ENCODE results near the gene CDX2.

CDX2 gene

DNA sequence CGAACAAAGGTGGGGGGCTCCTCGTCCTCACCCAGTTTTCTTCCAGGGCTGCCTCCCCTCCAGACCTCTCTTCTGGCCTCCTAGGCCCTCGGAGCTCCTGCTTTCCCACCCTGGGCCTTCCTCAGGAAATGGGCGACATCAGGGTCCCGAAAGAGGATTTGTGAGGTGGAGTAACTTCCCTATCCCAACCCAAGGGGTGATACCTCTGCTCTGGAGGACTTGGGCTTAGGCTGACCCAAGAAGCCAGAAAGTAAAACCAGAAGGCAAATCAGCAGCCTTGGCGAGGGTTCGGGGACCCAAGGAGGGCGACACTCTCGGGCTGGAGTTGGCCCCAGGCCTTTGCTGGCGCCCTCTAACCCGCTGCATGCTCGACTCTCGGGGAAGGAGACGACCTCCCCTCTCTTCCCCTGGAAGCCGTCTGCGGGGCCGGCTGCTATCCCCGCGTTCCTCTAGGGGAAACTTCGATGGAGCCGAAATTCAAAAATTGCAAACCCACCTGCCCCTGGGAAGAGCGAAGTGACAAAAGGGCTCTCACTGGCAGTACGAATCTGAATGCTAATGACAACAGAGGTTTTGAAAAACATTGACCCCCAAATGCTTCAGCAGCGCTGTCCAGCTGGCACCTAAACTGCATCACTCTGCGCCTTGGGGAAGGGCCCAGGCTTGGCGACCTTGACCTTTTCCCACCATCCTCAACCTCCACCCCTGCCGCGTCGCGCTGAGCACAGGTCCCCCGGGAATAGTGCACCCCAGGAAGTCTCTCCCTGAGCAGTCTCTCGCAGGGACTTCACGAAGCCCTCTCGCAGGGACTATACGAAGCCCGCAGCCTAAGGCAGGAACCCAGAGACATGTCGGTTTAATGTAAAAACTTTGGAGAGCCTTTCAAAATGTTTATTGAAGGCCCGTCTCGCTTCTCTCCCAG is 46.9 kb downstream of the CDX2 start:
- DNase-seq: no peak
- in situ Hi-C loops (cut with MboI; ENCODE audit: low pct_unique_long_range_greater_than_20kb, low sequenced_read_pairs): no loop called here

DNA sequence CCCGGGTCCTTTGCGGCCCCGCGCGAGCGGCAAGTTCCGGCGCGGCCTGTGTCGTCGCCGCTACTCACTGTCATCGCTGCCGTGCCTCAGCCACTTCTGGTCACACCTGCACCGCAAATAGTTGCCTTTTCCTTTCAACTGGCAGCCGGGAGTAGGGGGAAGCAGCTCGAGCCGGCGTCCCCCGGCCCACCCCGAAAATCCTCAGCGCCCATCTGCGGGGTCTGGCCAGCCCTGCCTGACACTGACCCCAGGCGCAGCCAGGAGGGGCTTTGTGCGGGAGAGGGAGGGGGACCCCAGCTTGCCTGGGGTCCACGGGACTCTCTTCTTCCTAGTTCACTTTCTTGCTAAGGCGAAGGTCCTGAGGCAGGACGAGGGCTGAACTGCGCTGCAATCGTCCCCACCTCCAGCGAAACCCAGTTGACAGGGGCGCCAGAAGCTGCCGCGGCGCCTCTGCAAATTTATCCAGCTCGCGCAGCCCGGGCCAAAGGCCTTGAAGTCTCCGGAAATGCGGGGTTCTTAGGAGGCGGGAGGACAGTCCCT is 47.6 kb downstream of the CDX2 start:
- DNase-seq: no peak
- in situ Hi-C loops (cut with MboI; ENCODE audit: low pct_unique_long_range_greater_than_20kb, low sequenced_read_pairs): no loop called here

DNA sequence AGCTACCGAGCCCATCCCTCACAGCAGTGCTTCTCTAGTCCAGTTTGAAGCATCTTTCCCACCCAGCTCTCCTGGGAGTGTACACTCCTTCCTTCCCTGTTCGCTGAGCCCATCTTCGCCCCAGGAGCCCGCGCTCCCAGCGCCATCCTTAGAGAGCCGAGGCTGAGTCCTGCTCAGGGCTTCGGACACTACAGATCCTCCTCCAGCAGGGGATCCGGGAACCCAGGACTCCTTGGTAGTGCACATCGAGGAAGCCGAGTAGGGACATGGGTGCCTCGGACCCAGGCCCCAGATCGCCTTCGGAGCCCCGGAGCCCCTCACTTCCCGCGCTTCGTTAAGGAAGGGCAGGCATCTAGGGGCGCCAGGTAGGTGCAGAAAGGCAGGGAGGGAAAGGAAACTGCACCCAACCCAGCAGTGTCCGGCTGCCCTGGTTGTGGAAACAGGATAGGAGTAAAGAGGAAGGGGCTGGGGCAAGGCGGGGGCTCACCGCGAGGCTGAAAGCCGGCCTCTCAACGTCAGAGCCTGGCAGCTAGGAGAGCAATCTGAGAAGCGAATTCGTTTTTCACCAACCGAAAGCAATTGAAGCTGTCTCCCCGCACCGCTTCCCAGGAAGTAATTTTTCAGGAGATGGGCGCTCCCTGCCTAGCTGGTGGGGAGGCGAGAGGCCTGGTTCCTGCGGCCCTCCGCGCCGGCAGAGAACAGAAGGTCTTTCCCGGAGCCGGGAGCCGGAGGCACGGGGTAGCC is 48.3 kb downstream of the CDX2 start:
- in situ Hi-C loops (cut with MboI; ENCODE audit: low pct_unique_long_range_greater_than_20kb, low sequenced_read_pairs): no loop called here
- no peak for DNase-seq

DNA sequence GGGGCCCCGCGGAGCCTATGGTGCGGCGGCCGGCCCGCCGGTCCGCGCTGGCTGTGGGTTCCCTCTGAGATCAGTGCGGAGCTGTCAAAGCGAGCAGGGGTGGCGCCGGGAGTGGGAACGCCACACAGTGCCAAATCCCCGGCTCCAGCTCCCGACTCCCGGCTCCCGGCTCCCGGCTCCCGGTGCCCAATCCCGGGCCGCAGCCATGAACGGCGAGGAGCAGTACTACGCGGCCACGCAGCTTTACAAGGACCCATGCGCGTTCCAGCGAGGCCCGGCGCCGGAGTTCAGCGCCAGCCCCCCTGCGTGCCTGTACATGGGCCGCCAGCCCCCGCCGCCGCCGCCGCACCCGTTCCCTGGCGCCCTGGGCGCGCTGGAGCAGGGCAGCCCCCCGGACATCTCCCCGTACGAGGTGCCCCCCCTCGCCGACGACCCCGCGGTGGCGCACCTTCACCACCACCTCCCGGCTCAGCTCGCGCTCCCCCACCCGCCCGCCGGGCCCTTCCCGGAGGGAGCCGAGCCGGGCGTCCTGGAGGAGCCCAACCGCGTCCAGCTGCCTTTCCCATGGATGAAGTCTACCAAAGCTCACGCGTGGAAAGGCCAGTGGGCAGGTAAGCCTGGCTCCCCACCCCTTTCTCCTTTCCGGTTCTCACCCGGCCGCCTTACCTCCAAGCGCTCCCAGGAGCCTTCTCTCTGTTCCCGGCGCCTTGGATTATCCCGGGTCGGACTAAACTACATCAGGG is 49.0 kb downstream of the CDX2 start, which contains the start of gene PDX1:
TSS of gene PDX1 (plus strand) at position 67 of the 743 bp plus-strand sequence. CDS start at position 206, 139 bp downstream.
- DNase-seq: no peak
- in situ Hi-C loops (cut with MboI; ENCODE audit: low pct_unique_long_range_greater_than_20kb, low sequenced_read_pairs): no loop called here

DNA sequence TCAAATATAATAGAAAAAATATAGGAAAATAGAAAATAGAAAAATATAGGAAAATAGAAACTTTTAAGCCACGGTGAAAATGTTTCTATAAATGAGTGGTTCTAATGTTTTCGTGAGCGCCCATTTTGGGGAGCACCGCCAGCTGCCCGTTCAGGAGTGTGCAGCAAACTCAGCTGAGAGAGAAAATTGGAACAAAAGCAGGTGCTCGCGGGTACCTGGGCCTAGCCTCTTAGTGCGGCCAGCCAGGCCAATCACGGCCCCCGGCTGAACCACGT is 49.5 kb downstream of the CDX2 start:
- in situ Hi-C loops (cut with MboI; ENCODE audit: low pct_unique_long_range_greater_than_20kb, low sequenced_read_pairs): no loop called here
- no peak for DNase-seq

DNA sequence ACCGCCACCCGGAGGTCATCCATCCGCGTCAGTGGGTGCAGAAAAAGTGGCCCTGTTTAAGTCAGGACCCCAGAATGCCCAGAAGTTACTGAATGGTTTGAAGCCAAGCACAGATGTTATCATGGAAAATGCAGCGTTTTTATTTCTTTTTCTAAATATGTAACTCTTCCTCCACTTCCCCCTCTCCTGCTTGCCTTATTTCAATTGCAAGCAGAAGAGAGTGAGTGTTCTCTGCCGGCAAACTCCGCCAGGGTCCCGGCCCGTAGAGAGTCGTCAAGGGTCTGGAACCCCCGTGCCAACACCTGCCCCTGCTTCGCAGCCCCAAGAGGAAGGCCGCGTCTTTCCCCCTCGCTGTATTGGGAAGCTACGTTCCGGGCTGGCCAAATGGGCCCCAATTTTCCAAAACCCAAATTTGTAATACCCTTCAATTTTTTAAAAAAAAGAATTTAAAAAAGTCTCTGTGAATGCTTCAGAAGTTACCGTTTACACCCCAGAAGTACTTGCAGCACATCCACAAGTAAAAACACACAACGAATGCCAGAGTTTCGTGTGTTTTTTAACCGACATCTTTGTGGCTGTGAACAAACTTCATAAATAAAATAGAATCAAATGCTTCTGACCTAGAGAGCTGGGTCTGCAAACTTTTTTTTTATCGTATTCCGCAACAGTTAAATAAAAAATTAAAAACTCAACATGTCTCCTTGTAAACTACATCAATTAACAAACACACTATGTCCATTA is 50.0 kb downstream of the CDX2 start:
- in situ Hi-C loops (cut with MboI; ENCODE audit: low pct_unique_long_range_greater_than_20kb, low sequenced_read_pairs): no loop called here
- no peak for DNase-seq

DNA sequence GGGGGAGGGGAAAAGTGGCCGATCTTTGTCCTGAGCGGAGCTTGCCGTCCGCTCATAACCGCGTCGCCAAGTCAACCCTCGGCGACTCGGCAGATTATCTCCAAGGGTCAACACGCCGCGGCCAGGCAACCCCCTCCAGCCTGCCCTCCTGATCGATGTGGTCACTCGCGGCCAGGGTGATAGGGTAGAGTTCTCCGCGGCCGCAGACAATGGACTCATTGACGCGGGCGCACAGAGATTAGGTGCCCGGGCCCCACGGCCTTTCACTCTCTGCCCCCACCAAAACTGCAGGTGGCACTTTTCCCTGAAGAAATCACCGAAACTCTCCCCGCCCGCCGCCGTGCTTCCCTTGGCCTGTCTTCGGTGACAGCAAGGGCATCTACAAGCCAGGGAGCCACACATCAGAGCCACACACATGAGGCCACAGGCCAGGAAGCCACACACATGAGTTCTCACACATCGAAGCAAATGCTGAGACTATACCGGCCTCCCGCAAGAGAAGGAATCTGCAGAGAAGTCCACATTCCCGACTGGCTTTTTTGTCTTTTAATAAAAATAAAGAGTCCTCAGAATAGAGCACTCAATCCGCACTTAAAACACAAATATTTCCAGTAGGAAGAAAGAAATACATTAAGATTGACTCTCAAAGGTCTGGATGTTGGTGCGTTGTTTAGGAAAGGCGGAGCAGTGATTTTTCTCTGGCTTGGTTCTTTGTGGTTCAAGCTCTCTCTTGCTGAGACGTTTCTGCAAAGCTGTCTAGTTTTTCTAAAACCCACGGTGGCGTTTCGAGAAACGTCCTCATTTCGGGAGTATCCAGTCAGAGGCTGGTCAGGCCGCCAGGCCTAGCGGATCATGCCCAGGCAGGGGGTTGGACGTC is 50.8 kb downstream of the CDX2 start:
- in situ Hi-C loops (cut with MboI; ENCODE audit: low pct_unique_long_range_greater_than_20kb, low sequenced_read_pairs): no loop called here

DNA sequence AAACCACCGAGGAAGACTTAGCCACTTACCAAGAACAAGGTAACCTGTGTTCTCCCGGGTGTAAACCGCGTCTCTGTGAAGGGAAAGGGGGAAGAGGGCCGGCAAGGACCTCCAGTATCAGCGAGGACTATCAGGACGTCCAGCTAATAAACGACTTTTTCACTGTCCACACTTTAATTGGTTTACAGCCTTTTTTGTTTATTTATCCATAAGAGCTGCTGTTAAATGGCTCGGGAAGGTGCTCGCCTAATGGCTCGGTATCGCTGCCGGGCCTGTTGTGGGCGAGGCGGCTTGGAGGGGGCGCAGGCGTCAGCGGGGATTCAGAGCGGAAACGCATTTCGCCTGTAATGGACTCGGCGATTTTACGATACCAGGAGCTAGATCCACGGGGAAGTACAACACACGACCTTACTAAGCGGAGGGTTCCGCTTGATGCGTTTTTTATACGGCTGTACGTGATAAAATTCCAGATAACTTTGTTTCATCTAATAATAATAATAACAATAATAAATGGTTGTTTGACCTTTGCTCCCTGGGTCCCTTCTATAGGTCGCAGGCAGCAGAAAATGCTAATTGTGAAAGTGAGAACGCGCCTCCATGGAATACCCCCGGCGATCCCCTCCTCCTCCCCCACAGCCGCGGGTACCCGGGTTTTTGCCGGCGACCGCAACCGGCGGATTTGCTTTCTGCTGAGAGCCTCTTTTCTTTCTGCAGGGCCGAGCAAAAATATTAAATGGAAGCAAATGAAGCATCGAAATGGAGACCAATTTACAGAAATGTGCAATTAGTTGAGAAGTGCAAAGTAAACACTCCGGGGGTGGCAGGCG is 51.8 kb downstream of the CDX2 start:
- in situ Hi-C loops (cut with MboI; ENCODE audit: low pct_unique_long_range_greater_than_20kb, low sequenced_read_pairs): no loop called here
- DNase-seq: no peak

More for the DNA sequence above, 50.8 kb downstream of the CDX2 start:
- no peak for DNase-seq

DNA sequence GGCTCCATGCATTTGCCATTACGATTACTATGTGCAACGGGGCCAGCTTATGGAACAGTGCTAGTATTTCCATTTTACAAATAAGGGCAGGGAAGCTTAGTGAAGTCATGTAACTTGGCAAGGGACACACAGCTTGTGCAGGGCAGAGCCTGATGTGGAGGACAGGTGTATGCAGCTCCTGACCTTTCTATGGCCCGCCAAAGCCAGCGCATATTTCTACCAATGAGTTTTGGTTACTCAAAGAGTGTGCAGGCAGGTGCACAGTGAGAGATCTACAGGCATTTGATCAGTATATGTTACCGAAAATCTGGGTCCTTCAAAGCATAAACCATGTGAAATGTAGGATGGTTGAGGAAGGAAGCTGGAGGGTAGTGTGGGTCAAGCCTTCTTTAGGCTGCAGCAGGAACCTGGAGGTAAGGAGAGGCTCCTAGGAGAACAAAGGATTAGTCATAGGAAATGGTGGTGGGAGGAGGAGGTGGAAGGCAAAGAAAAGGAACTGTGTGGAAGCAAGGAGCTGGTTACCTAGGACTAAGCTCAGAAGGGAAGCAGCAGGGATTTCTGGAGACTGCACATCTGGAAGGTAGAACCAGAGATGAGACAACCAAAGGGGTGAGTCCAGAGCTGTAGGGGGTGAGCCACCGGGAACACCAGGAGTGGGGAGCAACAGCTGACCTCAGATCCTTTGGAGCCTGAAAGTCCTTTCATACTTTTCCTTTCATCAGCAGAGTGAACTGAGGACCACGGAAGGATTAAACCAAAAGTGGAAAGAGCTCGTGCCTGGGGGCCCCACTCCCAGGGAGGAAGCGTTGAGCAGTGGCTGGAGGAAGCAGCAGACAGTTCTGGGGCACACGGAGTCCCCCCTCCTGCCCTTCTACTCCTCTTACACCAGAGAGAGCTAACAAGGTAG is 53.6 kb downstream of the CDX2 start:
- no peak for DNase-seq

DNA sequence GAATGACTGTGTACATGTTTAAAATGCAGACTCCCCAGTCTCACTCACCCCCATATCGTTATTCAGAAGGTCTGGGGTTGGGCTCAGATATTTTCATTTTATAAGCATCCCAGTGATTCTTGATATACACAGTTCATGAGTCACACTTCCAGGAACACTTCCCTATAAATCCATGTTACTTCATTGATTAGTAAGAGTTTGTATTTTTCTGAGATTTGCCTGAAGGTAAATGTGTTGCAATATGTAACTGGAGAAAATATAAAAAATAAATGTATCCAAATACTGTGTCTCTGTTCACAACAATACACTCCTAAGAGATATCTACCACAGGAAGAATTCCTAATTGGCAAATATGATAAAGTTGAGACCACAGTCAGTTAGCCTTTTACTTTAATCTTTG is 56.0 kb downstream of the CDX2 start:
- DNase-seq: no peak
- in situ Hi-C loops (cut with MboI; ENCODE audit: low pct_unique_long_range_greater_than_20kb, low sequenced_read_pairs): no loop called here

More for the DNA sequence above, 53.6 kb downstream of the CDX2 start:
- in situ Hi-C loops (cut with MboI; ENCODE audit: low pct_unique_long_range_greater_than_20kb, low sequenced_read_pairs): no loop called here

DNA sequence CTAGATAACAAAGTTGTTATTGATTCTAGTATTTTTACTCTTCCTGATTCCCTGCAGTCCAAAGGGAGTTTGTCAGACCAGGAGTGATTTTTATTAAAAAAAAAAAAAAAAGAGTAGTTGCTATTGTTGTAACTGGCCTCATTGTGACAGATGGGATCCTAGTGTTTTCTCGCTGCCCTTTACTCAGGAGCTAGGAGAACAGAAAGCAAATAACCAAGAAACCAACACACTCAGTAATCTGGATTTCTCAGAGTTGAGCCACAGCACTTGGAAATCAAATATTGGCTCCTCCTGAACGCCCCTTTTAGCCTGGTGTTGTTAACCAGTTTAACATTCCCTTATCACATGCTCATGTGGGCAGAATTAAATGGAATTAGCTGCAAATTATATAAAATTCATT is 57.6 kb downstream of the CDX2 start:
- no peak for DNase-seq
- in situ Hi-C loops (cut with MboI; ENCODE audit: low pct_unique_long_range_greater_than_20kb, low sequenced_read_pairs): no loop called here
